GM10248 (cell line): ENCODE measurements around the gene CEP43.

ENCODE experiments used
- CTCF ChIA-PET: fragments of 300-600 bp; sonication (Branson Sonifier 250); formaldehyde crosslinking; extraction: SDS; loops from one replicate; lab custom pipeline; 2021; ENCODE audit warnings: antibody characterized with exemption; lab: Yijun Ruan, JAX
- POLR2A ChIA-PET: fragments of 350-650 bp; sonication (Branson Sonifier 250); formaldehyde crosslinking; extraction: SDS; loops from one replicate; lab custom pipeline; 2020; ENCODE audit warnings: antibody characterized with exemption; lab: Yijun Ruan, JAX
- DNase-seq: peaks from one replicate; pipeline ENCODE4 v3.0.0; 2012; ENCODE audit errors: extremely low spot score
- CTCF ChIP-seq: IDR thresholded peaks from 2 replicates; pipeline ENCODE4 v1.5.1; 2012; ENCODE audit warnings: mild to moderate bottlenecking, low read depth; ENCODE audit errors: extremely low read depth, missing control alignments, control extremely low read depth

The CEP43 gene

GRCh38 chr6:166956444-166957086 lies 42.6 kb upstream of the CEP43 start, which contains the start of gene RNASET2:
TSS of gene RNASET2 (minus strand) at chr6:166956550. CDS start at chr6:166956182, 368 bp downstream.
- CTCF ChIA-PET: interaction anchor here (0.9 to 16.3 kb wide), 15 partner anchors 13 to 196 kb away, joined by 3 to 132 read pairs (median 3); no protein-coding TSS in a partner anchor
- POLR2A ChIA-PET: no interaction called here
- TF ChIP-seq CTCF: no peak
- peak; percentile 93 for DNase-seq

- ChIA-PET CTCF (interaction anchor here (0.8 to 16.3 kb wide), 11 partner anchors 12 to 185 kb away, joined by 3 to 132 read pairs (median 3); no protein-coding TSS in a partner anchor), POLR2A (no interaction called here)
- TF ChIP-seq CTCF: no peak
- DNase-seq: peak; percentile 65
Measured at GRCh38 chr6:166957087-166957804, 42.0 kb upstream of the CEP43 start.

- ChIA-PET POLR2A (no interaction called here), CTCF (interaction anchor here (0.8 to 16.3 kb wide), 4 partner anchors 32 to 183 kb away, joined by 3 to 132 read pairs (median 3); no protein-coding TSS in a partner anchor)
- TF ChIP-seq CTCF: no peak
- DNase-seq: no peak
Measured at GRCh38 chr6:166957805-166958076, 41.5 kb upstream of the CEP43 start.

- no peak for TF ChIP-seq CTCF
- CTCF ChIA-PET: interaction anchor here (1.1 to 16.3 kb wide), 4 partner anchors 8 to 31 kb away, joined by 3 to 132 read pairs (median 10); no protein-coding TSS in a partner anchor
- DNase-seq: peak; percentile 53
- POLR2A ChIA-PET: no interaction called here
Measured at GRCh38 chr6:166958926-166959861, 40.0 kb upstream of the CEP43 start.

- no peak for TF ChIP-seq CTCF
- ChIA-PET POLR2A (interaction anchor here (0.7 to 1.4 kb wide), 2 partner anchors 9 to 20 kb away, joined by 3 read pairs; no protein-coding TSS in a partner anchor), CTCF (interaction anchor here (1.1 to 16.3 kb wide), 8 partner anchors 9 to 185 kb away, joined by 3 to 132 read pairs (median 5); partner anchors contain the start of gene CEP43)
Measured at GRCh38 chr6:166959911-166960608, 39.1 kb upstream of the CEP43 start.

More at GRCh38 chr6:166959911-166960608, 39.1 kb upstream of the CEP43 start:
- DNase-seq: no peak
